ENCODE measurements around the gene PAN2.

DNA sequence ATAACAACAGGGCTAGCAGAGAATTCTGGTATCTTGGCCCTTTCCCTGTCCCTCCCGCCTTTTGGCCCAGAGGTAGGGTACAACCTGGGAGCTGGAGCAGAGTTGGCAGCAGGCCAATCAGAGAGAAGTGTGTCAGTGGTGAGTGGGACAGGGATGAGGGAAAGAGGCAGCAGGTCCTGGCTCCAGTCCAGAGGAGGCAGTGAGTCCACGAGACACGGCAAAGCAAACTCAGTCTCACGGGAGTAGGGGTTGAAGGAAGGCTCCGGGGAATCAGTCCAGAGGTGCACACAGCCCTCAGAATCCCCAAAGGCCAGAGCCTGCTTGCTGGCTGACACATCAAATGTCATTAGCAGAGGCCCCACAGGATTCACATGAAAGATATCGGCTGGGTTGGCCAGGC, 7.3 kb downstream of the PAN2 start:
- TF ChIP-seq, protein P1, sequence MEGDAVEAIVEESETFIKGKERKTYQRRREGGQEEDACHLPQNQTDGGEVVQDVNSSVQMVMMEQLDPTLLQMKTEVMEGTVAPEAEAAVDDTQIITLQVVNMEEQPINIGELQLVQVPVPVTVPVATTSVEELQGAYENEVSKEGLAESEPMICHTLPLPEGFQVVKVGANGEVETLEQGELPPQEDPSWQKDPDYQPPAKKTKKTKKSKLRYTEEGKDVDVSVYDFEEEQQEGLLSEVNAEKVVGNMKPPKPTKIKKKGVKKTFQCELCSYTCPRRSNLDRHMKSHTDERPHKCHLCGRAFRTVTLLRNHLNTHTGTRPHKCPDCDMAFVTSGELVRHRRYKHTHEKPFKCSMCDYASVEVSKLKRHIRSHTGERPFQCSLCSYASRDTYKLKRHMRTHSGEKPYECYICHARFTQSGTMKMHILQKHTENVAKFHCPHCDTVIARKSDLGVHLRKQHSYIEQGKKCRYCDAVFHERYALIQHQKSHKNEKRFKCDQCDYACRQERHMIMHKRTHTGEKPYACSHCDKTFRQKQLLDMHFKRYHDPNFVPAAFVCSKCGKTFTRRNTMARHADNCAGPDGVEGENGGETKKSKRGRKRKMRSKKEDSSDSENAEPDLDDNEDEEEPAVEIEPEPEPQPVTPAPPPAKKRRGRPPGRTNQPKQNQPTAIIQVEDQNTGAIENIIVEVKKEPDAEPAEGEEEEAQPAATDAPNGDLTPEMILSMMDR (IDR thresholded peaks at IDR 0.05): no peak
- TF ChIP-seq POLR2AphosphoS5 (IDR thresholded peaks at IDR 0.05): no peak
- TF ChIP-seq POLR2A (IDR thresholded peaks at IDR 0.05): no peak
